Measurements from ENCODE around the gene SFXN5. TPM values are rescaled to one million over a fixed set of nuclear protein-coding genes. Genes with fewer than 3 reads are reported as not detected.

Gene SFXN5
- total and polyA plus RNA-seq, 2 of the 4 experiments (the other 2 are of a cell fraction): 8.6 to 17.0 TPM

- Histone ChIP-seq H3K79me1 (ENCODE audit: low read depth in 1 of 2, low read length in 2 of 2) (no peaks in the 10 kb centered on the region), H3K18ac (ENCODE audit: low read depth, low read length) (no peak overlapping the region), H3K27me3 (ENCODE audit: control insufficient read depth, insufficient read depth, low read length) (peaks cover 99% of the 10 kb centered on the region), H3K4me3 (ENCODE audit: insufficient read depth, low read depth, low read length) (no peak overlapping the region), H4K8ac (ENCODE audit: low read depth in 2 of 2, low read length in 2 of 2) (no peak overlapping the region), H2BK15ac (ENCODE audit: low read depth, low read length) (no peak overlapping the region), H3K36me3 (ENCODE audit: control insufficient read depth, insufficient read depth, low read length) (no peaks in the 10 kb centered on the region), H4K5ac (ENCODE audit: low read depth, low read length) (no peak overlapping the region), H3K23ac (ENCODE audit: low read depth, low read length) (no peak overlapping the region), H3K9ac (ENCODE audit: low read depth, low read length) (no peak overlapping the region), H4K91ac (ENCODE audit: insufficient read depth, low read depth, low read length) (no peak overlapping the region), H3K4me1 (ENCODE audit: control insufficient read depth, insufficient read depth, low read length) (peaks cover 2% of the 10 kb centered on the region; the same call in 1 of the 2 replicates), H3K4me2 (ENCODE audit: low read depth, low read length) (no peak overlapping the region), H2AFZ (replicated peaks; ENCODE audit: low read length, poor library complexity) (peak overlapping the region; percentile 53), H3K56ac (ENCODE audit: extremely low read depth, insufficient read depth, low read length) (no peak overlapping the region), H4K20me1 (ENCODE audit: insufficient read depth, low read length) (peaks cover 55% of the 10 kb centered on the region), H2AK9ac (replicated peaks; ENCODE audit: low read depth, low read length, poor library complexity) (no peak overlapping the region), H3K9me1 (ENCODE audit: insufficient read depth, low read length) (no peaks in the 10 kb centered on the region), H2BK5ac (ENCODE audit: low read depth, low read length, poor library complexity, severe bottlenecking) (no peak overlapping the region), H3K9me3 (ENCODE audit: control insufficient read depth, insufficient read depth, low read length) (peaks cover 28% of the 10 kb centered on the region), H2BK20ac (ENCODE audit: low read depth, low read length) (no peak overlapping the region), H3K14ac (replicated peaks; ENCODE audit: low read depth, low read length) (no peak overlapping the region), H3K27ac (ENCODE audit: insufficient read depth, low read length) (no peak overlapping the region), H2BK120ac (ENCODE audit: low read depth, low read length) (no peak overlapping the region), H3K4ac (ENCODE audit: low read depth, low read length) (no peak overlapping the region), H2AK5ac (ENCODE audit: low read depth, low read length) (no peak overlapping the region)
- ChIA-PET POLR2A (ENCODE audit: unreplicated experiment) (no interaction called here), CTCF (no interaction called here)
- TF ChIP-seq MAFK (IDR thresholded peaks at IDR 0.05; ENCODE audit: low read depth, low read length) (no peak), BHLHE40 (IDR thresholded peaks at IDR 0.05; ENCODE audit: low read depth, low read length) (no peak), RAD21 (IDR thresholded peaks at IDR 0.05; ENCODE audit: low read length) (no peak), SMC3 (IDR thresholded peaks at IDR 0.05; ENCODE audit: low read depth, low read length) (no peak), RCOR1 (IDR thresholded peaks at IDR 0.05; ENCODE audit: insufficient replicate concordance, low read length) (no peak), MXI1 (IDR thresholded peaks at IDR 0.05; ENCODE audit: borderline replicate concordance, low read depth, low read length) (no peak), NFE2L2 (IDR thresholded peaks at IDR 0.05; ENCODE audit: low read depth, low read length) (no peak), MAZ (IDR thresholded peaks at IDR 0.05; ENCODE audit: borderline replicate concordance, low read depth, low read length) (no peak), CTCF (conservative IDR thresholded peaks at IDR 0.05; ENCODE audit: low read depth, low read length) (no peak), CHD1 (IDR thresholded peaks at IDR 0.05; ENCODE audit: low read depth, low read length) (no peak), FOS (IDR thresholded peaks at IDR 0.05; ENCODE audit: low read depth, low read length) (no peak)
- dilution Hi-C loops (cut with HindIII; ENCODE audit: low sequenced_read_pairs, unreplicated experiment): no loop called here
- intact Hi-C loops (cut with micrococcal nuclease): no loop called here
- ATAC-seq (ENCODE audit: low read depth) (peak; percentile 27), DNase-seq (no peak)
- no TSS peak for BruUV-seq (replicated peaks)
- in situ Hi-C loops (cut with MboI; ENCODE audit: low sequenced_read_pairs): no loop called here
- 1% methylated on average over 49 of the region's 89 CpGs; no CpG with 5 or more reads in 1 of the 2 experiments for WGBS, 2 experiments (ENCODE audit: extremely low coverage in 2 of 2, insufficient read length in 1 of 2)
These were observed 153.5 kb downstream of the SFXN5 start for GRCh38 chr2:72917877-72918553.

Measured in IMR-90 (cell line).